ENCODE data around the gene C1QA.

Gene C1QA

GRCh38 chr1:22636353-22636752, at the start of gene C1QA:
Gene C1QA (plus strand): TSS chr1:22636628. CDS start chr1:22637617, 989 bp downstream.
- no peak for DNase-seq (ENCODE audit: low read depth in 2 of 2)

- no peak for DNase-seq (ENCODE audit: low read depth in 2 of 2)
Measured at GRCh38 chr1:22587247-22587646, 49.2 kb upstream of the C1QA start.

GRCh38 chr1:22588899-22589422, 47.5 kb upstream of the C1QA start:
- DNase-seq (ENCODE audit: low read depth in 2 of 2) = no peak

GRCh38 chr1:22591576-22591975, 44.9 kb upstream of the C1QA start:
- DNase-seq (ENCODE audit: low read depth in 2 of 2) = no peak

- no peak for DNase-seq (ENCODE audit: low read depth in 2 of 2)
Measured at GRCh38 chr1:22592051-22592450, 44.4 kb upstream of the C1QA start.

GRCh38 chr1:22592919-22593790, 43.3 kb upstream of the C1QA start:
- no peak for DNase-seq (ENCODE audit: low read depth in 2 of 2)

GRCh38 chr1:22594396-22594795, 42.0 kb upstream of the C1QA start:
- DNase-seq (ENCODE audit: low read depth in 2 of 2) = no peak

- DNase-seq (ENCODE audit: low read depth in 2 of 2) = no peak
Measured at GRCh38 chr1:22595108-22595507, 41.3 kb upstream of the C1QA start.

GRCh38 chr1:22597301-22597965, 39.0 kb upstream of the C1QA start:
- DNase-seq (ENCODE audit: low read depth in 2 of 2) = no peak

GRCh38 chr1:22597996-22598395, 38.4 kb upstream of the C1QA start:
- DNase-seq (ENCODE audit: low read depth in 2 of 2) = no peak

- no peak for DNase-seq (ENCODE audit: low read depth in 2 of 2)
Measured at GRCh38 chr1:22598736-22599135, 37.7 kb upstream of the C1QA start.

GRCh38 chr1:22600071-22600816, 36.2 kb upstream of the C1QA start:
- no peak for DNase-seq (ENCODE audit: low read depth in 2 of 2)

- no peak for DNase-seq (ENCODE audit: low read depth in 2 of 2)
Measured at GRCh38 chr1:22600817-22601605, 35.4 kb upstream of the C1QA start.

GRCh38 chr1:22601610-22602009, 34.8 kb upstream of the C1QA start:
- DNase-seq (ENCODE audit: low read depth in 2 of 2) = no peak

GRCh38 chr1:22602060-22602740, 34.2 kb upstream of the C1QA start:
- DNase-seq (ENCODE audit: low read depth in 2 of 2) = no peak

- no peak for DNase-seq (ENCODE audit: low read depth in 2 of 2)
Measured at GRCh38 chr1:22606161-22606560, 30.3 kb upstream of the C1QA start.

- no peak for DNase-seq (ENCODE audit: low read depth in 2 of 2)
Measured at GRCh38 chr1:22607154-22607553, 29.3 kb upstream of the C1QA start.

- no peak for DNase-seq (ENCODE audit: low read depth in 2 of 2)
Measured at GRCh38 chr1:22608361-22608760, 28.1 kb upstream of the C1QA start.

- no peak for DNase-seq (ENCODE audit: low read depth in 2 of 2)
Measured at GRCh38 chr1:22609291-22609690, 27.1 kb upstream of the C1QA start.

- DNase-seq (ENCODE audit: low read depth in 2 of 2) = peak in 1 of 2 donors; percentile 13
Measured at GRCh38 chr1:22611530-22611947, 24.9 kb upstream of the C1QA start.

All from activated CD4-positive, alpha-beta T cell treated with anti-CD3 and anti-CD28 coated beads for 24 hours (primary cell).